ENCODE measurements around the gene PHF3.

- no peak for TF ChIP-seq POLR2A (IDR thresholded peaks at IDR 0.05; ENCODE audit: low read depth, low read length)
- no peak for TF ChIP-seq TAF1 (IDR thresholded peaks at IDR 0.05; ENCODE audit: borderline replicate concordance, low read depth, low read length)
- no peak for TF ChIP-seq POLR2AphosphoS5 (IDR thresholded peaks at IDR 0.05; ENCODE audit: low read depth, low read length)
Observed at GRCh38 chr6:63672582-63673129, 37.1 kb downstream of the PHF3 start.

Data from GM12892 (cell line).